HepG2 (cell line): ENCODE measurements around the gene MAFB. TPM values are rescaled to one million over a fixed set of nuclear protein-coding genes. Genes with fewer than 3 reads are reported as not detected.

Source experiments
- ATAC-seq: fragments of 200-7000 bp; cut with Tn5 transposase; 3 replicates; pipeline ENCODE4 v1.9.1; 2020; ENCODE audit warnings: mild to moderate bottlenecking, moderate library complexity
- BruUV-seq: library from RNA; stranded (reverse); fragments of 400-500 nt; replicated peaks from 2 replicates; lab custom pipeline; 2021; lab: Mats Ljungman, UMichigan
- CTCF ChIA-PET: fragments of 300-600 bp; formaldehyde crosslinking; extraction: SDS; loops from one replicate; lab custom pipeline; 2021; ENCODE audit warnings: low total read pairs, inconsistent platforms, low intra/inter-chr PET ratio; lab: Yijun Ruan, JAX
- POLR2A ChIA-PET: fragments of 350-600 bp; sonication (Branson Sonifier 250); formaldehyde crosslinking; loops from one replicate; lab custom pipeline; 2020; ENCODE audit warnings: antibody characterized with exemption, inconsistent platforms; lab: Yijun Ruan, JAX
- DNase-seq: peaks from one replicate; pipeline ENCODE4 v3.0.0-alpha.2; 2015; ENCODE audit warnings: low spot score
- FAIRE-seq: peaks from 3 replicates; lab custom pipeline; 2011; peaks lifted over from hg19 to GRCh38; lab: Jason Lieb, UNC
- H2AFZ ChIP-seq: one replicate; pipeline ENCODE4 v1.6.1; 2011; ENCODE audit warnings: low read length, inconsistent platforms
- H3K27ac ChIP-seq: fragments of 300-600 bp; 3 replicates; pipeline ENCODE4 v1.8.0; 2011; ENCODE audit warnings: mixed run types, mild to moderate bottlenecking, mixed read lengths, low read length, inconsistent platforms; ENCODE audit not compliant: insufficient read depth; ENCODE audit errors: extremely low read length
- H3K27me3 ChIP-seq, 2 experiments: fragments of 200-600 bp in 1 of 2; 2 replicates in 1 of 2; 3 replicates in 1 of 2; pipeline versions ENCODE4 v1.6.0 to v1.8.0; 2011; ENCODE audit warnings: low read length in 2 of 2, mild to moderate bottlenecking in 2 of 2, moderate library complexity in 2 of 2, inconsistent platforms in 1 of 2; ENCODE audit not compliant: insufficient read depth in 2 of 2, control insufficient read depth in 1 of 2
- H3K36me3 ChIP-seq, 2 experiments: fragments of 200-600 bp in 1 of 2; replicated peaks in 1 of 2; 2 replicates in 1 of 2; 3 replicates in 1 of 2; pipeline versions ENCODE4 v1.5.1 to v1.8.0; 2011; ENCODE audit warnings: low read length in 2 of 2, inconsistent platforms in 1 of 2; ENCODE audit not compliant: insufficient read depth in 2 of 2, control insufficient read depth in 1 of 2
- H3K4me1 ChIP-seq: 2 replicates; pipeline ENCODE4 v1.5.1; 2012; ENCODE audit warnings: low read length, inconsistent platforms; ENCODE audit not compliant: insufficient read depth
- H3K4me2 ChIP-seq: 2 replicates; pipeline ENCODE4 v1.6.0; 2011; ENCODE audit warnings: low read depth, low read length, inconsistent platforms
- H3K4me3 ChIP-seq, 3 experiments: fragments of 200-600 bp in 1 of 3; sonication (generic), shearing (Covaris generic) in 1 of 3; replicated peaks in 1 of 3; 2 replicates each; pipeline ENCODE4 v1.5.1; 2011 to 2016; ENCODE audit warnings: low read length in 3 of 3, inconsistent platforms in 2 of 3, low read depth in 2 of 3, mild to moderate bottlenecking in 2 of 3, control low read depth in 1 of 3, mixed read lengths in 1 of 3; ENCODE audit not compliant: insufficient read depth in 1 of 3
- H3K79me2 ChIP-seq: one replicate; pipeline ENCODE4 v1.6.1; 2011; ENCODE audit warnings: low read length, inconsistent platforms; ENCODE audit not compliant: insufficient read depth
- H3K9ac ChIP-seq: 2 replicates; pipeline ENCODE4 v1.6.0; 2011; ENCODE audit warnings: mild to moderate bottlenecking, low read depth, low read length, inconsistent platforms; ENCODE audit not compliant: insufficient read depth
- H3K9me3 ChIP-seq: 2 replicates; pipeline ENCODE4 v1.5.1; 2012; ENCODE audit warnings: mild to moderate bottlenecking, low read length
- H4K20me1 ChIP-seq: 2 replicates; pipeline ENCODE4 v1.6.0; 2011; ENCODE audit warnings: inconsistent platforms, mild to moderate bottlenecking, low read length, moderate library complexity; ENCODE audit not compliant: insufficient read depth
- ZNF121 ChIP-seq: sonication (generic); formaldehyde crosslinking; IDR thresholded peaks from 2 replicates; pipeline ENCODE4 v1.5.0; 2020; ENCODE audit warnings: mild to moderate bottlenecking, missing genetic modification reagents
- ZNF256 ChIP-seq: sonication (generic); formaldehyde crosslinking; conservative IDR thresholded peaks from 2 replicates; pipeline ENCODE4 v1.4.0; 2020; ENCODE audit warnings: missing genetic modification reagents
- WGBS: methylation state at CpG from one replicate; pipeline ENCODE4 v1.1.6; 2017; ENCODE audit warnings: low lambda C conversion rate; 5-methylcytosine and 5-hydroxymethylcytosine counted together
- in situ Hi-C: cut with HindIII; loops from 2 replicates; pipeline ENCODE4 v1.10.0; 2017; ENCODE audit warnings: low pct_unique_long_range_greater_than_20kb; ENCODE audit not compliant: extremely low pct_ligation_motif_present
- intact Hi-C: fragments of 100-400 bp; cut with micrococcal nuclease; formaldehyde crosslinking; loops from one replicate; pipeline ENCODE4 v1.10.0; 2022; ENCODE audit not compliant: unreplicated experiment
- polyA plus RNA-seq, 8 experiments: library from polyadenylated mRNA; depleted of rRNA in 3 of 8; stranded (reverse) in 7 of 8; unstranded in 1 of 8; fragments of >200 nt; fragmentation: Illumina TruSeq in 4 of 8; extraction: Trizol in 4 of 8; gene quantifications; 2 replicates each; pipeline versions ENCODE4 v1.2.1 to v1.2.3, GENCODE V29; 2011 to 2016; ENCODE audit warnings: low read depth in 4 of 8, missing spikeins in 1 of 8, mixed read lengths in 1 of 8; ENCODE audit not compliant: insufficient read depth in 1 of 8
- total RNA-seq, 5 experiments: library from RNA; depleted of rRNA; stranded (reverse); fragments of >200 nt; fragmentation: Illumina TruSeq; extraction: Trizol; gene quantifications; 2 replicates each; pipeline ENCODE4 v1.2.3, GENCODE V29; 2016; ENCODE audit warnings: low read depth in 1 of 5
- TF ChIP-seq, protein P1 (sequence below): IDR thresholded peaks from 2 replicates; pipeline ENCODE4 v1.6.1; 2016; ENCODE audit warnings: low read depth, control low read depth

Gene MAFB
- total and polyA plus RNA-seq, 2 of the 13 experiments (the other 11 are each of a cell fraction or from before 2014, with no cell fraction given): 0.08 to 0.11 TPM

DNA sequence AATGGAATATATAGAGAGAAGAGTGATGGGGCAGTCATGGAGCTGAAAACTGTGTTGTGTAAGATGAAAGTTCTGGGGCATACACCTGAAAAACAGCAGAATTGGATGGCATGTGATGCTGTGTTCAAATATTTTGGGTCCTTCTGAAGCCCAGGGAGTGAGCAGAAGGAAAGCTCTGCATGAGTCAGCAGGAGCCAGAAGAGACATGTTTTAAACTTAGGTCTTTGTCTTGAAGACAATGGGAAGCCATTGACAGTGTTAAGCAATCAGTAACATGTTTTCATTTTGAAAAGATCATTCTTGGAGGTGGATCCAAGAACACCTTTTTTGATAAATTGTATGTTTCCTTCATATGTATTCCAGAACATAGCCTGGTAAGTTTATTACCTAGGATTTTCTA is 38.9 kb upstream of the MAFB start:
- FAIRE-seq (no peak), DNase-seq (no peak), ATAC-seq (no peak)
- POLR2A ChIA-PET: no interaction called here
- Histone ChIP-seq H4K20me1 (no peaks in the 10 kb centered on the region), H2AFZ (no peak overlapping the region), H3K27me3 (peaks cover 0 to 4% of the 10 kb centered on the region in 2 experiments; a peak in 1 of 5 replicates), H3K9ac (no peak overlapping the region), H3K9me3 (no peaks in the 10 kb centered on the region), H3K36me3 (no peaks in the 10 kb centered on the region), H3K4me3 (no peak overlapping the region), H3K4me1 (no peaks in the 10 kb centered on the region), H3K27ac (no peak overlapping the region), H3K4me2 (no peak overlapping the region), H3K79me2 (no peaks in the 10 kb centered on the region)
- TF ChIP-seq ZNF121: no peak
- TF ChIP-seq, protein P1, sequence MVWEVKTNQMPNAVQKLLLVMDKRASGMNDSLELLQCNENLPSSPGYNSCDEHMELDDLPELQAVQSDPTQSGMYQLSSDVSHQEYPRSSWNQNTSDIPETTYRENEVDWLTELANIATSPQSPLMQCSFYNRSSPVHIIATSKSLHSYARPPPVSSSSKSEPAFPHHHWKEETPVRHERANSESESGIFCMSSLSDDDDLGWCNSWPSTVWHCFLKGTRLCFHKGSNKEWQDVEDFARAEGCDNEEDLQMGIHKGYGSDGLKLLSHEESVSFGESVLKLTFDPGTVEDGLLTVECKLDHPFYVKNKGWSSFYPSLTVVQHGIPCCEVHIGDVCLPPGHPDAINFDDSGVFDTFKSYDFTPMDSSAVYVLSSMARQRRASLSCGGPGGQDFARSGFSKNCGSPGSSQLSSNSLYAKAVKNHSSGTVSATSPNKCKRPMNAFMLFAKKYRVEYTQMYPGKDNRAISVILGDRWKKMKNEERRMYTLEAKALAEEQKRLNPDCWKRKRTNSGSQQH (CRISPR knock-in tag): no peak
- in situ Hi-C loops (no loop called here), intact Hi-C loops (no loop called here)
- BruUV-seq: no TSS peak
- CTCF ChIA-PET: no interaction called here

DNA sequence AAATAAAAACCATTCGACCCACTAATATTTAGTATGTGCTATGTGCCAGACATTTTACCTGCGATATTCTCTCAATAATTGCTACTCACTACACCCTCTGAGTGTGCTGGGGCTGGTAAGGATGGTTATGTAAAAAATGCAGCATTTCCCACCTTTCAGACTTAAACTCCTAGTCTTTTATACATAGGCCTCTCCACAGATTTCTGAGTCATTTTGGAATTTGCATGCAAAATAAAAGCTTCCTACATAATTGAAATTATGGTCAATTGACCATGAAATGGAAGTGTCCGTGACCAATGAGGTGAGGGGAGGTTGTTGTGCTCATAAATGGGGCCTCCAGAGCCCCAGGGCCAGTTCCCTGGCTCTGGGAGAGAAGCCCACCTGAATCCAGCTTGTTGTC is 37.7 kb upstream of the MAFB start:
- Histone ChIP-seq H3K9ac (no peak overlapping the region), H3K4me2 (no peak overlapping the region), H2AFZ (no peak overlapping the region), H3K36me3 (no peaks in the 10 kb centered on the region), H3K9me3 (no peaks in the 10 kb centered on the region), H3K27me3 (peaks cover 2 to 8% of the 10 kb centered on the region in 2 experiments; a peak in 3 of 5 replicates), H3K79me2 (no peaks in the 10 kb centered on the region), H4K20me1 (no peaks in the 10 kb centered on the region), H3K4me1 (no peaks in the 10 kb centered on the region), H3K4me3 (no peak overlapping the region), H3K27ac (no peak overlapping the region)
- CTCF ChIA-PET: no interaction called here
- no peak for FAIRE-seq
- POLR2A ChIA-PET: no interaction called here
- no peak for ATAC-seq
- intact Hi-C loops: no loop called here
- in situ Hi-C loops: no loop called here
- DNase-seq: no peak
- BruUV-seq: no TSS peak
- 2% methylated on average over 3 of the region's 3 CpGs for WGBS
- no peak for TF ChIP-seq ZNF256 (CRISPR knock-in tag)
